Measurements from ENCODE around the gene FERMT1.

The FERMT1 gene, protein sequence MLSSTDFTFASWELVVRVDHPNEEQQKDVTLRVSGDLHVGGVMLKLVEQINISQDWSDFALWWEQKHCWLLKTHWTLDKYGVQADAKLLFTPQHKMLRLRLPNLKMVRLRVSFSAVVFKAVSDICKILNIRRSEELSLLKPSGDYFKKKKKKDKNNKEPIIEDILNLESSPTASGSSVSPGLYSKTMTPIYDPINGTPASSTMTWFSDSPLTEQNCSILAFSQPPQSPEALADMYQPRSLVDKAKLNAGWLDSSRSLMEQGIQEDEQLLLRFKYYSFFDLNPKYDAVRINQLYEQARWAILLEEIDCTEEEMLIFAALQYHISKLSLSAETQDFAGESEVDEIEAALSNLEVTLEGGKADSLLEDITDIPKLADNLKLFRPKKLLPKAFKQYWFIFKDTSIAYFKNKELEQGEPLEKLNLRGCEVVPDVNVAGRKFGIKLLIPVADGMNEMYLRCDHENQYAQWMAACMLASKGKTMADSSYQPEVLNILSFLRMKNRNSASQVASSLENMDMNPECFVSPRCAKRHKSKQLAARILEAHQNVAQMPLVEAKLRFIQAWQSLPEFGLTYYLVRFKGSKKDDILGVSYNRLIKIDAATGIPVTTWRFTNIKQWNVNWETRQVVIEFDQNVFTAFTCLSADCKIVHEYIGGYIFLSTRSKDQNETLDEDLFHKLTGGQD

DNA sequence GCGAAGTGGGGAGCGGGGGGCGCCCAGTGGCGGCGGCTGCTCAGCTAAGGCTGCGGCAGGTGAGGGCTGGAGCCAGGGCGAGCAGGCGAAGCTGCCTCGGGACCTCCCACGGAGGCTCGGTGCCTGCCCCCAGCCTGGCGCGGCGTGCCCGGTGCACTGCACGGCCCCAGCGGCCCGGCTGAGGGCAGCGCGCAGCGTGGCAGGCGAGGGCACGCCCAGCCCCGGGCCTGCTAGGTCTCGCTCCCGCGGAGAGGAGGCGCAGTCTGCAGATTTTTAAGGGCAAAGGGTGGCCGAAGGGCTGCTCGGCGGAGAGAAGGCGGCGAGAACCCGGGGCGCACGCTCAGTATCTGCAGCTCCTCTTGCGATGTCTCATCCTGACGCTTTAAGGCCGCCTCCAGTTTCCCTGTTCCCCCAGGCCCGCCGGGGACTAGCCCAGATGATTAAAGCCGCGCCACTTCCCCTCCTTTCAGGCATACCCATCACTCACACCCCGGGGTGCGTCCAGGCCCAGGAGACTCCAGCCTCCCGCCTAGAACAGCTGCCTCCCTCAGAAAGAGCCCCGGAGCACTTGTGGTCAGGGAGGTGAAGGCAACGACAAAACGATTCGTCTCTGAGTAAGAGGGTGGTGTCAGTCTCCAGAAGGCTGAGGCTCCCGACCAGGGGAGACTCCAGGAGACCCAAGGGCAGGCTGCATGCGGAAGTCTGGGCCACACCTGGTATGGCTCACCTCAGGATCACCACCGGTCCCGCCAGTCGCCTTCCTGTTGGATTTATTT lies at the start of gene FERMT1:
TSS of gene FERMT1 (minus strand) at position 158 of the 776 bp plus-strand sequence. CDS start 3,476 bp downstream, outside the sequence.
- DNase-seq: peak; percentile 66

DNA sequence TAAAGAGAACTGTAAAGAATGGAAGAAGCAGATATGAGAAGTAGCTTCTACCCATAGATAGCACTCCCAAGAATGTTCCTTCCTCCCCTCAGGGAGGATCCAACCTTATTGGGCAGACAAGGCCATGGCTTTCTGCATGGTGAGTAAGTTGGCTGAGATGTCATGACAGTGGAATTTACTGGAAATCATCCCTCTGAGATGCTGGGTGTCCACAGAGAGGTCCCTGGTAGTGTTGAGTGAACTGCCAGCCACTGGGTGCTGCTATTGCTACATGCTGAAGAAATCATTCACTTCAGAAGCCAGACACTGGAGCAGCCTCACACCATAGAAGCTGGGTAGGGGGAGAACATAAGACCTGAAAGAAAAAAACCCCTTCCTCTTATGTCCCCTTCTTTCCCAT lies 46.4 kb upstream of the FERMT1 start:
- DNase-seq: no peak

DNA sequence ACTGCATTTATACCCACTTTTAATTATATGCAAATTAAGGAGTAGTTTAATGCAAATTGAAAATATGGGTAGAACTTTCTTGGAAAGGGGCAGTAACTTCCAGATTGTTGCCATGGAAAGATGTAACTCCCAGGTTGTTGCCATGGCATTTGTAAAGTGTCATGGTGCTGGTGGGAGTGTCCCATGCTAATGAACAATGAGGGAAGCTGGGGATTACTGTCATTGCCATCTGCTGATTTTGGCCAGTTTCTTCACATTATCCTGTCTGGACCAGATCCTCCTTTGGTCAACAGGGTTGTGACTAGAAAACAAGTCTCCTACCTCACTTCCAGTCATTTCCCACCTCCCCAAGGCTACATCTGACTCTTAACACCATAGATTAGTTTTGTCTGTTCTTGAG lies 45.4 kb upstream of the FERMT1 start:
- DNase-seq: no peak

DNA sequence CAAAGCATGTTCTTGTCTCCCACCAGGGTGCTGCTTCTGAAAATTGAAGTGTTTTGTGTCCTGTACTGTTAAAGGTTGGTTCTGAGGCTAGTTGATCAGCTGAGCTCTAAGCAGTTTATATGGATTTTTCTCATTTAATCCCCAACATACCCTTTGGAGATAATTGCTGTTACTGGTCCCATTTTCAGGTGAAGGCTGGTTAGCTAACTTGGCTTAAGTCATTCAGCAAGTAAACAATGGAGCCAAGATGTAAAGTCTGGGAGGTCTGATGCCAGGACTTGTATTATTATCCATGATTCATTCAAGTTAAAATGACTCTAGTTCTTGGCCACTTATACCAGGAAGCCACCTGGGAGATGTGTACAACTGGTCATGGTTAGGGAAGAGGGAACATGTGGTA lies 42.5 kb upstream of the FERMT1 start:
- DNase-seq: no peak

DNA sequence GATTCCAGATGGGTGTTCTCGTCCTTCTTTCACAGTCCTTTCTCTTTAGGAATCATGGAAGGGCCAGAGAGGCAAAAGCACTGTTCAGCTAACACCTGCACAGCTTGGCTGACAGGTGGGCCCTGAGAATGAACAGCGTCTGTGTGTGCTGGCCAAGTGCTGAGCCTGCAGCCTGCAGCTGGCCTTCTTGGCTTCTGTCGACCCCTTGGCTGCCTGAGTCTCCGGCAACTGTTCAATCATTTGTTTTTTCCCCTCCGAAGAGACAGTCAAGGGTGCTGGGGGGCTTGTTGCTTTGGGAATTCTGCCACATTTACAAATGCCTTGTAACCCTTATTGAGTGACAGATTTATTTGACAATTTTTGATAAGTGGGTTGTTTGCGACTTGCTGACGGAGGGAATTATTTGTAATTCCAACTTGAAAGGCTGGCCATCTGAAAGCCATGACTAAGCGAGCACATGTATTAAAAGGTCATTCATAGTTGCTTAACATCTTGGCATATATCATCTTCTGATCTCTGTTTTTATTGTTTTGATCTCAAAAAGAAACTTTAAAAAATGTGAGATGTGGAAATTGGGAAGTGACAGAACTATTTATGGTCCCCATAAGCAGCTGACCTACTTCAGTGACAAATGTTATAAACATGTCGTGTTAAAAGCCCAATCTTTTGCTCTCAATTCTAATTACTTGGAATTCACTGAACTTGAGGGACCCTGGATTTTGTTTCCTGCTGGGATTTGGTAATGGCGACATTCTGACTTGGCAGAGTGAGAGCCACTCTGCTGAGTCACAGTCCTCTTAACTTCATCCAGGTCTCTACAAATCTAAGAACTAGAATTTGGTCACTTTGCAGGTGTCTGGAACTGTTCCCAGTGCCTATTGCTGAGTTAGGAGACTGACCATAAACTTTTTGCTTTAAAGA lies 41.9 kb upstream of the FERMT1 start:
- peak; percentile 77 for DNase-seq

DNA sequence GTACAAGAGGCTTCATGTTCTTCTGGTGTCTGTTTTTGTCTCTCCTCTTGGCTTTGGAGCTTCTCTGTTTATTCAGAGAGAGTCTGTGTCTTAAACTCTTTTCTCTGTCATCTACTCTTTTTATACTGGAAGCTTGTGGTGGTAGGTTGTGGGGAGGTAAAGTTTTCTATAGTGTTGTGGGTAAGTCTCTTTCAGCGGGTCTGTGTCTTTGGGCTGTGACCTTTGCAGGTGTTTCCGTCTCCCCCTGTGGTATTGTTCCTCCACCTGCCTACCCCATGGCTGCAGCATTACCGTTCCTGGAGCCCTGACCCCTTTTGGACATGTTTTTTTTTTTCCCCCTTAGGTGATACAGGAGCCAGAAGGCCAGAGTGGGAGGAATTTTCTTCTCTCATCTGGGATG lies 37.9 kb upstream of the FERMT1 start:
- no peak for DNase-seq

DNA sequence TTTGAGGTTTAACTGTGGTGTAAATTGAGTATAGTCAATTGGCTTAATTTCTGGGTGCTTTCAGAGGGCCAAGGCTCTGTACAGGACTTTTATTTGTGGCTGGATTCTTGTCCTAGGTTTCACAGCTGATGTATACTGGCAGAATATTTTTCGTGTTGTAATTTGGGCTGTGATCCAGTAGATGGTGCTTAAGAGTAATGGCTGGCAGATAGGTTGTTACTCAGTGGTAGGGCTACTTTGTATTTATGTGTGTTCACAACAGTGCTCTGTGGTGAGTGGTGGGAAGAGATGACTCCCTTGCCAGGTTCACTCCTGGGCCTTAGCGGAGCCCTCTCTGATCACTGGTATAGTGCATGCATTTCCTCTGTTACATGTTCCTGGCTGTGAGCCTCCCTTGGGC lies 34.5 kb upstream of the FERMT1 start:
- no peak for DNase-seq

DNA sequence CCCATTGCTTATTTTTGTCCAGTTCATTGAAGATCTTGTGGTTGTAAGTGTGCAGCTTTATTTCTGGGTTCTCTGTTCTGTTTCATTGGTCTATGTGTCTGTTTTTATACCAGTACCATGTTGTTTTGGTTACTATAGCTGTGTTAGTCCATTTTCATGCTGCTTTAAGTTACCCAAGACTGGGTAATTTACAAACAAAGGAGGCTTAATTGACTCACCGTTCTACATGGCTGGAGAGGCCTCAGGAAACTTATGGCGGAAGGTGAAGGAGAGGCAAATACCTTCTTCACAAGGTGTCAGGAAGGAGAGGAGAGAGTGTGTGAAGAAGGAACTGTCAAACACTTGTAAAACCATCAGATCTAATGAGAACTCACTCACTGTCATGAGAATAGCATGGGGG lies 29.9 kb upstream of the FERMT1 start:
- no peak for DNase-seq

DNA sequence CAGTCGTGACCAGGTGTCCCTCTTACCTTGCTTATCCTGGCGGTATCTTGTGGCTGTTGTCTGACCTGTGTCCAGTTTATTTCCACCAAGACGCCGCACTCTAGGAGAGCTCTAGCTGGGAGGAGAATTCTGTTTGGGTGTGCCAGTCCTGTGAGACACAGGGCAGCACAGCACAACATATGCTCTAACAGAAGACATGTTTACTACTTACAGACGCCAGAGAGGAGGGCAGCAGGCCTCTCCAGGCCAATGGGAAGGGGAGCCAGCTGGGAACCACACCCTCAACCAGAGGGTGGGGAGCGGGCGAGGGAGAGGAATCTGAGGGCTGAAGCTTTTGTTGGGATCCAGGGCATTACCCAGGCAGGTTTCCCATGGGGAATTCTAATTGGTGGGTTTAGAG lies 25.2 kb upstream of the FERMT1 start:
- no peak for DNase-seq

DNA sequence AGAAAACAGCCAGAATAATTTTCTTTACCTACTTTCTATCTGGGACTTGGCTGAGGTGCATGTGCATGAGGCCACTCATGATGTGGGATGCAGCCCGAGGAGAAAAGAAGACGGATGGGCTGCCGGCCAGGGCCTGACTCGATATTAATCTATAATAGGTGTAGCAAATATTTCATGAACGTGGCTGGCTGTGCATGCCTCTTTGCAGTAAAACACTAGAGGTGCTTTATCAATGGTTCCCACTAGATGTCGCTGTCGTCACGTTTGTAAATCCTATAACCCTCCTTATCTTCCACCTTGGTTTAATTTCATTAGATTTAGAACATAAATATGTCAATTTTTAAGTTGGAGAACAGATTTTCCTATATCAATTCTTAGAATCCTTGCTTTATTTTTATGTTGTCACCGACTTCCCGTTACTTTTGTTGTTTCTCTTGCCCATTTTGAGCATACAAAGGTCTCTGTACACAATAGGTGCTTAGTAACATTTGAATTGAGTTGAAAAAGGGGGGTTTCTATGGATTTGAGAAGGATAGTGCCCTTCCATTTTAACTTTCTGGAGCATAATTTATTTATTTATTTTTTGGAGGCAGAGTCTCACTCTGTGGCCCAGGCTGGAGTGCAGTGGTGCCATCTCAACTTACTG lies 19.6 kb upstream of the FERMT1 start:
- DNase-seq: peak; percentile 60

DNA sequence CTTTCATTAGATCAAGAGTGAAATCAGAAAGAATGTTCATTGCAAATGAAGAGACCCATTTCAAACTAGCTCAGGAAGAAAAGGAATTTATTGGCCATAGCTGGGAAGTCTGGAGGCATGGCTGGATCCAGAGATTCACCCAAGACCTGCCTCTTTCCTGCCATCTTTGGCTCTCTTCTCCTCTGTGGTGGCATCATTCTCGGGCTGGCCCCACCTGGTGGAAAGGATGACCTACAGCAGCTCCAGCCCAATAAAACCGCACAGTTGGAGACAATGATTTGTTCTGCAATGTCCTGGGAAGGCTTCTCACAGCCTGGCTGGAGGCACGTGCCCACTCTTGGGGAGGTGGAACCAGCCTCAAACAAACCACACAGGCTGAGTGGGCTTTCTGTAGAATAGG lies 18.1 kb upstream of the FERMT1 start:
- no peak for DNase-seq

DNA sequence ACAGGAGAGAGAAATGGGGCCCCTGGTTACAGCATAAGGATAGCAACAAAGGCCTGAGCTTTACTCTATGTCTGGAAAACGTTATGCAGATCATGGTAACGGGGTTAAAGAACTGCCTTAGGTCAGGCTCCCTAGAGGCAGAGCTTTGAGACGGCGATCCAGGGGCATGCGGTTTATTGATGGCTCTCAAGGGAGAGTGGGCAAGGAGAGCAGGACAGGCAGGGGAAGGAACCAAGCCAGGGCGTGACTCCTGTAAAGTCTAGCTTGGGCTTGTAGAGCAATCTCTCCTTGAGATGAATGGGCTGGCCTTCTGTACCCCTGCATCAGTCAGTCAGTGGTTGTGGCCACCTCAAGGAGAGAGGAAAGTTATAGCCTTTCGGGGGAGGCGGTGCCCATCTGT lies 12.5 kb upstream of the FERMT1 start:
- no peak for DNase-seq

DNA sequence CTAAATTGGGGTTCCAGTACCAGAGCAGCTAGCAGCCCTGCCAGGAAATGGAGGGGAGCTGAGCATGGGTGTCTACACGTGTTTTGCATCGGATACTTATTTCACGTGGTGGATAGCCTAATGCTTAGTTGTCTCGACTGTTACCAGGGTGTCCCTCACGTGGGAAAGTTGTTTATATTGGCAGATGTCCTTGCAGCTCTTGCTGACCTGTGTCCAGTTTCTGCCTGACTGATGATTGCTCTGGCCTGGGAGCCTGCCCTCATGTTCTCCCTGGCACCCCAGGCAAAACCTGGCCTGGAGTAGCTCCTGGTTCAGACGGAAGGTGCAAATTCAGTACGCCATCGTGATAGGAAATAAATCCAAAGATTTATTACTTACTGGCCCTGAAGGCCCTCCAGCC lies 11.8 kb upstream of the FERMT1 start:
- no peak for DNase-seq

DNA sequence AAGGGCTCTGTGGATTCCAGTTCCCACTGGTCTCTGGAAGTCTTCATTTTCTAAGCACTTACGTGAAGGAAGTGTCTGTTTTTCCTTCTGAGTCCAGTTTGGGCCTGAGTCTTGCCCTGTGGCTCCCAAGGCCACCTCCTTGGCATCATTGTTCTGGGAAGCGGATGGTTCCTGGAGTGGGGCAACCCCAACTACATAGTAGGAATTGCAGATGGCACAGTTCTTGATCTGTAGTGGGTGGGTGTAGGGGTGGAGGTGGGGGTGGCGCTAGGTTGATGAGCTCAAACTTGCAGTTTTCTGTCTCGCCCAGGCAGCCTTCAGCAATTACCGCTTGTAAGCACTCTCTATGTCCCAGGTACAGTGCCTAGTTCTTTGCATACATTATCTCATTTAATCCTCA lies 7.2 kb upstream of the FERMT1 start:
- DNase-seq: no peak

DNA sequence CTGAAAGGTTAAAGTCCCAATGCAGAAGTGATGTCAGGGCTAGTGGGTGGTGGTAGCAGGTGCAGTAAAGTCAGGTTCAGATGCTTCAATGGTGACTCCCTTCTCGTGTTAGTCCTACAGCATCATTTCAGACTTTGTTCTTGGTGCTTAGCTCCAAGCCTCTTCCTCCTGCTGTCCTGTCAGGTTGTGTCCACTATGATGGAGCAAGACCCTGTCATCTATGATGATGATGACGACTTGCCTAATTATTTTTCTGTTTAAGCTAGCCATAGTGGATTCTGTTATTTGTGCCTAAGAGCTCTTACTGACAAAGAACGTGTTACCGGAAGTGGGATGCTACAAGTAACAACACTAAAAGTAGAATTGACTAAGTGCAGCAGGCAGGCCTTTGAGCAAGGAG lies 5.0 kb upstream of the FERMT1 start:
- DNase-seq: no peak

DNA sequence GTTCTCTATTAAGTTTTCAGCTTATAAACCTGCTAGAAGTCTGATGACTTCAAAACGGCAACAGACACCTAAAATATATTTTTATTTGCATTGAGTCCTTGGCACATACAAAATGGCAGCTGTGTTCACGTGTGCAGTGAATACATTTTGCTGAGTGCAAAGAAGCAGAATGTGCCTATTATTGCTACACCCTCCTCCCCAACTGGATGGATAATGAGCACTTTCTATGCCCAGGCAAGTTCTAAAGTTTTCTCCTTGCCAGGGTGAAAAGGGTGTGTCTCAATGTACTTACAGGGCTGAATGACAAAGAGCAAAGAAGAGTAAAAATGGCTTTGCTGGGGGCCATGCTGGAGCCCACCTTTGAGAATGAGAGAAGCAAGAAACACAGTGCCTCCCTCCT lies 4.0 kb upstream of the FERMT1 start:
- no peak for DNase-seq

DNA sequence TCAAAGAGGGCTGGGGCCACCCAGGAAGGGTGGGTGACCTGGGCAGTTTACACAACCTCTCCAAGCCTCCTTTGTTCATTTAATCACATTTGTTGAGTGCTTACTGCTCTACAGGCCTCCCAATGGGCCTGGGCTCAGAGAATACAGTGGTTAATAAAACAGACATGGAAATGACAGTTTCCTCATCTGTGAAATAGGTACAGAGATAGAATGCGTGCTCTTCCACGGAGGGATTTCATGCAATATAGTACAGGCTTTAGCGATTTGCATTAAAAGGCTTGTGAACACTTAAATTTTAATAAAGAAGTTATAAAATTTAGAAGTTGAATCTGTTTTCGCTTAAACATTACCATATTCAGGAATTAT lies 802 bp upstream of the FERMT1 start:
- no peak for DNase-seq

DNA sequence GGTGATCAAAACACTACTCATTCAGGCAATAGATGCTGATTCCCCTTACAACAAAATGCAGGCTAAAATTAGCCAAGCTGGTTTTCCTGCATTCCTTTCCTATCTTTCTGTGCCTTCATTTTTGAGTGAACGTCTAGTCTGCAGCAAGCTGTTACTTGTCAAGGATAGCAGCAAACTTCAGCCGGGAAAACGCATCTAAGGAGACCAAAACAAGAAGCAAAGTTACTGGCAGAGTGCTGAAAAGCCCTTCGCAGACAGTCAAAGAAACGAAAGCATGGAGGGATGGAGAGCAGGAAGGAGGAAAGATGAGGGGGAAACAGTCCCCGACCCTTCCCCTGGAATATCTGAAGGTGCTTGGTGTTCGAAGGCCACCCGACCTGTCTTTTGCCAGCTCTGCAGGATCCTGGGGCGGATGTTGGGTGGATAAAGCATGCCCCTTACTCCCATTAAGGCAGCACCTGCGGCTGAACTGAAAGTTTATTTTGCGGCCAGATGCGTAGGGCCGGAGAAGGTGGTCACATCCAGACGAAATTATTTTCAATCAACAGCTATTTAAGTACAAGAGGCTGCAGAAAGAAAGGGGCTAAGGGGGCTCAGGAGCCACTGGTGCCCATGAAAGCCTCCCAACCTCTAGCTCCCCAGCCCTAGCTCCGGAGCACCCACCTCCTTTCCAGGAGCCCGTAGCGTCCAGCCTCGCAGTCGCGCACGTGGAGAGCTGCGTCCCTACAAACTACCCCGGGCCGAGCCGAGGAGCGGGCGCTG lies 538 bp downstream of the FERMT1 start:
- peak; percentile 52 for DNase-seq

DNA sequence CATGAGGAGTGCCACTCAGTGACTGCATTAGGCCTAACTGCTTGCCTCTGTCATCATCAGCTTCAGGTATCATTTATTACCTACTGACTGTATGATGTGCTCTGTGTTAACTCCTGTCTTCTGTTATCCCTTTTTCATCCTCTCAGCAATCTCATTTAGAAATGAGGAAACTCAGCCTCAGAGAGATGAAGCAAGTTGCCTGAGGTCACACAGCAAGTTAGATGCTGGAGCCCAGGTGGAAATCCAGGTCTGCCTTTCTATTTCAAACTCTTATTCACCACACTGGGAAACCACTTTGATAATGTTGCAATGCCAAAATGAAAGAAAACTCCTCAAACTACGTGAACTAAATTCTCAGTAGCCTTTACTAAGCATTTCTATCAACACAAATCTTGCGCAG lies 1.3 kb downstream of the FERMT1 start:
- DNase-seq: no peak

DNA sequence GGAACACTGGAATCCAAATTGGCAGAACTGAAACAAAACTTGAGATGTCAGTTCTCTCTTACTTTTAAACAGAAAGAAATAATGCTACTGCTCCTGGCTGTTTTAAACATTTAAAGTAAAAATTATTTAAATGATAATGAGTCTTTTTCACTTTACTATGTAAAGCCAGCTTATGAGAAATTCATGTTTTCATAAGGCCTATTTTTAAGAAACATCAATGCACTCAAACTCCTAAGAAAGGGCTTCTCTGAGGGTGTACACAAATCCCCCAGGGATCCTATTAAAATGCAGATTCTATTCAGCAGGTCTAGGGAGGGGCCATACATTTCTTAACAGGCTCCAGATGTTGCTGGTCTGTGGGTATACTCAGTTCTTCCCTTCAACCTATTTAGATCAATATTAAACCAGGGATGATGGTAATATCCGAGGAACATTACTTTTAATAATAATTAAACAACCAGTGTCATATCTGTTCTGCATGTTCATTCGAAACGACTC lies 2.3 kb downstream of the FERMT1 start:
- no peak for DNase-seq

DNA sequence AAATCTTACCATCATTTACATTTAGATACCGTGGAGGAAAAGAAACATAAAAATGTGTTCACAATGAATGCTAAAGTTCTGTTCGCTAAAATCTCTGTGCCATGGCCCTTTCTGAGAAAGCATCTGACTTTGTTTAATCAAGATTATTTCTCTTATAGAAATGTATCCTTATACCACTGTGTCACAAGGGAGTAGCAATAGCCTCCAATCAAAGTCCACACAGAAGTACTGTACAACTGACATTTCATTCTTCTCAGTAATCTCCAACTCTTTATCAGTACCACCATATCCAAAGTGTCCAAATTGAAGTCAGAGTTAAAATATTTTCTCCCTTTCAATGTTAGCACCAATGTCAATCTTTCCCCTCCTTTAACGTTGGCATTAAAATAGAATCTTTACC lies 6.1 kb downstream of the FERMT1 start:
- DNase-seq: no peak

Measured in right forelimb (tissue), 1 donor.